Breast epithelium (tissue), 3 donors: ENCODE data around the gene USP34.

Source experiments
- POLR2AphosphoS5 ChIP-seq, 3 donors: sonication (generic); formaldehyde crosslinking; IDR thresholded peaks; one replicate each; pipeline ENCODE4 v1.6.1; 2017; ENCODE audit warnings: antibody characterized with exemption in 3 of 3
- TF ChIP-seq, protein P1 (sequence below), 3 donors: fragments of 450-650 bp; IDR thresholded peaks; one replicate each; pipeline ENCODE4 v1.5.1; 2016 to 2017; ENCODE audit warnings: antibody characterized with exemption in 3 of 3, mild to moderate bottlenecking in 3 of 3, moderate library complexity in 3 of 3

DNA sequence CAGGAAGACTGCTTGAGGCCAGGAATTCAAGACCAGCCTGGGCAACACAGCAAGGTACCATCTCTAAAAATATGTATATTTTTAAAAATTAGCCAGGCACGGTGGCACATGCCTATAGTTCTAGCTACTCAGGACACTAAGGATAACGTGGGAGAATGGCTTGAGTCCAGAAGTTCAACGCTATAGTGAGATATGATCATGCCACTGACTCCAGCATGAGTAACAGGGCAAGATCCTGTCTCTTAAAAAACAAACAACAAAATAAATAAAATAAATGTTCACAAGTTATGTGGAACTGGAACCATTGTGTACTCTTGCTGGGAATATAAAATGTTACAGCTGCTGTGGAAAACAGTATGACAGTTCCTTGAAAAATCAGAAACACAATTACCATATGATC, 47.2 kb downstream of the USP34 start:
- TF ChIP-seq, protein P1, sequence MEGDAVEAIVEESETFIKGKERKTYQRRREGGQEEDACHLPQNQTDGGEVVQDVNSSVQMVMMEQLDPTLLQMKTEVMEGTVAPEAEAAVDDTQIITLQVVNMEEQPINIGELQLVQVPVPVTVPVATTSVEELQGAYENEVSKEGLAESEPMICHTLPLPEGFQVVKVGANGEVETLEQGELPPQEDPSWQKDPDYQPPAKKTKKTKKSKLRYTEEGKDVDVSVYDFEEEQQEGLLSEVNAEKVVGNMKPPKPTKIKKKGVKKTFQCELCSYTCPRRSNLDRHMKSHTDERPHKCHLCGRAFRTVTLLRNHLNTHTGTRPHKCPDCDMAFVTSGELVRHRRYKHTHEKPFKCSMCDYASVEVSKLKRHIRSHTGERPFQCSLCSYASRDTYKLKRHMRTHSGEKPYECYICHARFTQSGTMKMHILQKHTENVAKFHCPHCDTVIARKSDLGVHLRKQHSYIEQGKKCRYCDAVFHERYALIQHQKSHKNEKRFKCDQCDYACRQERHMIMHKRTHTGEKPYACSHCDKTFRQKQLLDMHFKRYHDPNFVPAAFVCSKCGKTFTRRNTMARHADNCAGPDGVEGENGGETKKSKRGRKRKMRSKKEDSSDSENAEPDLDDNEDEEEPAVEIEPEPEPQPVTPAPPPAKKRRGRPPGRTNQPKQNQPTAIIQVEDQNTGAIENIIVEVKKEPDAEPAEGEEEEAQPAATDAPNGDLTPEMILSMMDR (IDR thresholded peaks at IDR 0.05), result no peak
- no peak for TF ChIP-seq POLR2AphosphoS5 (IDR thresholded peaks at IDR 0.05)
